HG03135 (cell line): ENCODE measurements around the gene C15orf39.
A peak's percentile ranks its signal among the peaks of the same experiment; 100 is the strongest.

ENCODE experiments used
- ATAC-seq: cut with Tn5 transposase; IDR thresholded peaks from one replicate; pipeline ENCODE4 v1.9.1; 2021; ENCODE audit warnings: mild to moderate bottlenecking, moderate library complexity; ENCODE audit not compliant: unreplicated experiment

The C15orf39 gene

DNA sequence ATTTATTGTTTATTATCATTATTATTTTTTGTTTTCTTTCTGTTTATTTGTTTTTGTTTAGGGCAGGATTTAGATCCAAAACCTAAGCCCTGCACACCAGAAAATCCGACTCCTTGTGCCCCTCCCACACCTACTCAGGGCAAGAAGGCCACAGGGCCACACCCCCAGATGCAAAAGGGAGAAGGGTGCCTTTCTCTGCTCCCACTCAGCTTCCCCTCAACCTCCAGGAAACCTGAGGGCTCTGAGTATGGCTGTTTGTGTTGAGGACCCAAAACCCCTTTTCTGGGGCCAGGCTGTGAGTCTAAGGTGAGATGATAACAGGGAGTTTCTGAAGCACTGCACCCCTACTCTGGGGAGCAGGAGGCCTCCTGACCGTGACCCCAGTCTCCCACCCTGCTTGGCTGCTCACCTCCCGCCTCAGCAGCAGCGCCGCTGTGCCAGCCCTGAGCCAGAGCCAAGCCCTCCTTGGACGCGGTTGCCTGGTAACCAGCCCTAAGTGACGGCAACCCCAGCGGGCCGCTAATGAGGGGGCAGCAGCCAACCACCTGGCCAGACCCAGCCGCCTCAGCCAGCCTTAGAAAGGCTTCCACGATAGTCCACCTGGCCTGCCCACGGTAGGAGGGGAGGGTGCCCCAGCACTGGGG is 6.4 kb upstream of the C15orf39 start:
- no peak for ATAC-seq

- ATAC-seq: no peak
Measured at GRCh38 chr15:75195766-75196241, 5.9 kb upstream of the C15orf39 start.

DNA sequence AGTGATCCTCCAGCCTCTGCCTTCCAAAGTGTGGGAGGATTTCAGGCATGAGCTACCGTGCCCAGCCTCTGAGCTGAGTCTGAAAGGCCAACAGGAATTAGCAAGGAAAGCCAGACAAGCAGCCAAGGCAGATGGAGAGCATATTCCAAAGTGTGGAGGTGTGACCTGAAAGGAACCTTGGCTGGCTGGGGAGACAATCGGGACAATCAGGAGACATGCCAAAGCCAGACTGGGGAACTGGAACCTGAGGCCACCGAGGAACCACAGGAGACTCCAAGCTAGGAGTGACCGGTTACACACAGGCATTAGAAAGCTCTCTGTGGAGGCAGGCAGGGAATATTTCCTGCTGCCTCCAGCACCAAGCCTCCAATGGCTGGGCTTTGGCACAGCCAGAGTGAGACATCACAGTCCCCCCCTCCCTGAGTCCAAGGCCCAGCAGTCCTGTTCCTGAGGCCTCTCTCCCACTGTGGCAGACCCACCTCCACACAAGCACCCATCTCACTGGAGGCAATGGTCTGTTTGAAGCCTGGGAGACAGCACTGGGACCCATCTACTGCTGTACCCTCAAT is 4.5 kb upstream of the C15orf39 start:
- ATAC-seq: no peak

- no peak for ATAC-seq
Measured at GRCh38 chr15:75198560-75199356, 2.9 kb upstream of the C15orf39 start.

DNA sequence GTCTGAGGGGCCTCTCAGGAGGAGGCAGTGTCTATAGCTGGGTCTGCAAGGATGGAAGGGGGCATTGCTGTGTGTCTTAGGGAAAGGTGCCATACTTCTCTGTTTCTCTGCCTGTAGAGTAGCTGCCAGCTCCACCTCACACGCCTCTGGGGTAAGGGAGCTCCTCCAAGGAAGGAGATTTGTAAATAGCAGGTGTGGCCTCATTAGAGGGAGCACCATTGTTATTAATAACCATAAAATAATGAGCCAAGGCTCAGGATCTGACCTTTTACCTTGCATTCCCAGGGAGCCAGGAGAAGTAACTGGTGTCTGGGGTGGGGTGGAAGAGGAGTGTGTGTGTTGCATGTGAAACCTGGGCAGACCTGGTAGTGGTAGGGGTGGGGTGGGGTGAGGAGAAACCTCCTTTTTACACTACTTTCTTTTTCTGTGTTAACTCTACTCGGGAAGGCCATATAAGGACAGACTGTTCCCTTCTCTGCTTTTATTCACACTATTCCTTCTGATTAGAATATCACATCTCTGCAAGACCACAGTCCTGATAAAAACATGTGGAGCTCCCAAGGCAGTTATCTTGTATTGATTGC is 2.2 kb upstream of the C15orf39 start:
- ATAC-seq: no peak

- ATAC-seq: no peak
Measured at GRCh38 chr15:75200391-75200764, 1.3 kb upstream of the C15orf39 start.

DNA sequence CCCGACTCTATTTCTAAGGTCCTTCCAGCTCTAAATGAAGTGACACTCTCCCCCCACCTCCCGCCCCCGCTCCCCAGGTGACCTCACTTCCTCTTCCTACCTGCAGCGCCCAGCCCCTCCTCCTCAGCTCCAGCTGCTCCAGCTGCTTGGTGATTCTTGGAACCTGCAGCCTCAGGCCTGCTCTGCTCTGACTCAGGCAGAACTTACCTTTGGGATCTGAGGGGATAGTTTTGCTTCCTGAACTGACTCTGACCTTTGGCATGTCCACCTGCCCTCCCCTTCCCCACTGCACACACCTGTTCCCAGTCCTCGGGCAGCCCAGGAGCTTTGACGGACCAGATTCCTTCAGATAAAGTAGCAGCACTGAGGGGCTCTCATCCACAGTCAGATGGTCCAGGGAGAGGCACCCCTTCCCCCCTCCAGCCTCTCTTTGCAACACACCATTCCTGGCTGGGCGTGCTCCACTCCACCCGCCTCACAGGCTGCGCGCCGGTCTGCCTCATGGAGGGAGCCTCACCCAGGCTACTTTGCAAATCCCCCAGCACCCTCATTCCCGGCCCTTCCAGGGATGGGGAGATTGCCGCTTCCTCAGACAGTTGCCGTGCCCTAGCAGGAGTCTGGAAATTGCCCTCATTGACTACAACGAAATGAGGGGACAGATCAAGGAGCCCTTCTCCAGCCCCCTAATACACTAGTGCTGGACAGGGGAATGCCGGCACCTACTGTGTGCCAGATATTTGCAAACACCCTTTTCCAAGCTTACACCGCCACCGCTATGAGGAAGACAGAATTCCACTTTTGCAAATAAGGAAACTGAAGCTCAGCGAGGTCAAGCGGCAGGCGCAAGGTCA is 692 bp upstream of the C15orf39 start:
- ATAC-seq: no peak

- peak; percentile 24 for ATAC-seq
Measured at GRCh38 chr15:75202251-75203016, 752 bp downstream of the C15orf39 start.

DNA sequence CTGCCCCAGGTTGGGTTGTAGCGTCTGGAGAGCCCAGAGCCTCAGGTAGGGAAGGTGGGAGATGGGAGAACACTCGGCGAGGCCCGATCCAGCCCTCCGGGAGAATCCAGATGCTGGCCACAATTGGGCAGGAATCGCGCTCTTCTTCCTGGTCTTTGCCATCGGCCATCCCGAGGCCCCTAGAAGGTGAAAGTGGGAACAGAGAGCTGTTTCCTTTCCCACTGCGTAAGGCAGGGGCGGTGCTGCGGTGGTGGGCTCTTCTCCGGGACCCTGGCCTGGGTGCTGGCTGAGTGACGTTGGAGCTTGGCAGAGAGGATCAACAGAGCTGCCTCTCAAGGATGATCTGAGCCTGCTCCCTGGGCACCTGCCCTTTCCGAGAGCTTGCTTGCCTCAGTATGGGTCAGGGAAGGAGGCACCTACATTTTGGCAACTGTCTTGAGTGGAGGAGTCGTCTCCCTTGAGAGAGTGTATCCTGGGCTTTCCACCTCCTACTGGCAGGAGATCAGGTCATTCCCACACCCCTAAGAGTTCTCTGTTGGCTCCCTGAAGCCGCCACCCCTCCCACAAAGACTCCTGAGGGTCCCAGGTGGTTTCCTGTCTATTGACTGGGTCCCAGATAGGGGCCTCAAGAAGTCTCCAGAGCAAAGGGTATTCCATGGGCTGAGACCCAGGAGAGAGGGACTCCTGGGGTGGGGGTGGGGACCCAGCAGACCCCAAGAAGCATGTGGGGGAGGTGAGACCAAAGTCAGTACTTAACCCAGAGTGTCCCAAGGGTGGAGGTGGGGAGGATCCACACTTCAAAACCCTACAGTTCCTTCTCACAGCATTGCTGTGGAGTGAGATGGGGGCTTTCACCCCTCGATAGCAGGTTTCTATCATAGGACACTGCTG is 1.6 kb downstream of the C15orf39 start:
- no peak for ATAC-seq

DNA sequence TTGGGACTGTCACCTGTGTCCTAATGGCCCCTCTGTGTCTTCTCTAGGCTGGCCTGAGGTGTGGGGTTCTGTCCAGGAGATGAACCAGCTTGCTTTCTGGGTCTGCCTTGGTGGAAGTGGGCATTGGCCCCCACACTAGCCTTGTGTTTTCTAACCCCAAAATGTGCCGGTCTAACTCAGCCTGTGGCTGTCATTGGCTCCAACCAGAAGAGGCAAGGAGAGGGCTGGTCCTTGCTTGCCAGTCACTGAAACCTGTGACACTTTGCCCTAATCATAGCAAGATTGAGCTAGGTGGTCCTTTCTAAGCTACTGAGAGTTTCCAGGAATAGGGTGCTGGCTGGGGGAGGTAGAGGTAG is 2.2 kb downstream of the C15orf39 start:
- ATAC-seq: no peak

DNA sequence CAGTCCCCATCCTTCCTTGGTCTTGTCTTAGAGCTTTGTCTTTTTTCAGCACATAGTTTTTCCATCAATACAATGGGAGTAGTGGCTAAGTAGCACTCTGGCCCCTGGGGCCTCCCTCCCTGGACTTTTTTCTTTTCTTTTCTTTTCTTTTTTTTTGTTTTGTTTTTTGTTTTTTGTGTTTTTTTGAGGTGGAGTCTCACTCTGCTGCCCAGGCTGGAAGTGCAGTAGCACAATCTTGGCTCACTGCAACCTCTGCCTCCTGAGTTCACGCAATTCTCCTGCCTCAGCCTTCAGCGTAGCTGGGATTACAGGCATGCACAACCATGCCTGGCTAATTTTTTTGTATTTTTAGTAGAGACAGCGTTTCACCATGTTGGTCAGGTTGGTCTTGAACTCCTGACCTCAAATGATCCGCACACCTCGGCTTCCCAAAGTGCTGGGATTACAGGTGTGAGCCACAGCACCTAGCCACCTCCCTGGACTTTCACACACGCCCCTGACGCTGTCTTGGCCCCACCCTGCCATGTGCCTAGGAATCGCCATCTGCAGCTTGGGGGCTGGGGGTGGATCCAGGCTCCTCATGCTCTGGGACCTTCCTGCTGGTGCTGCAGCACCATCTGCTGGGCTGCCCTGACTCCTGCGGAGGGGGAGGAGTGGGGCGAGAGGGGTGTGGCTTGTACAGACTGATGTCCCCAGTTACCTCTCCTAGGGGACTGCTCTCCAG is 2.8 kb downstream of the C15orf39 start:
- ATAC-seq: no peak

GRCh38 chr15:75205064-75205395 is 3.3 kb downstream of the C15orf39 start:
- no peak for ATAC-seq

DNA sequence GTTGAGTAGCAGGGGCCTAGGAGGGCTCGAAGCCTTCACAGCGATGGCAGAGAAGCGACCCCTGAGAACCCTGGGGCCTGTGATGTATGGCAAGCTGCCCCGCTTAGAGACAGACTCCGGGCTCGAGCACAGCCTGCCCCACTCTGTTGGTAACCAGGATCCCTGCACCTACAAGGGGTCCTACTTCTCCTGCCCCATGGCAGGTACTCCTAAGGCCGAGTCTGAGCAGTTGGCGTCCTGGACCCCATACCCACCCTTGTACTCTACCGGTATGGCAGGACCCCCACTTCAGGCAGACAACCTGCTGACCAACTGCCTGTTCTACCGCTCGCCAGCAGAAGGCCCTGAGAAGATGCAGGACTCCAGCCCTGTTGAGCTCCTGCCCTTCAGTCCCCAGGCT is 4.3 kb downstream of the C15orf39 start:
- ATAC-seq: no peak

- ATAC-seq: no peak
Measured at GRCh38 chr15:75206803-75207617, 5.3 kb downstream of the C15orf39 start.

- no peak for ATAC-seq
Measured at GRCh38 chr15:75207618-75208500, 6.2 kb downstream of the C15orf39 start.

GRCh38 chr15:75208501-75209288 is 7.0 kb downstream of the C15orf39 start:
- ATAC-seq: no peak
